Urothelium cell line (cell line): ENCODE measurements around the gene CT47C1.
A peak's percentile ranks its signal among the peaks of the same experiment; 100 is the strongest.
"Not testable (repeated sequence)": the region's sequence is repeated elsewhere in the genome, so short reads cannot be mapped to it uniquely, and the experiment has no call there.

Source experiments
- DNase-seq: peaks from one replicate; pipeline ENCODE4 v3.0.0; 2011; ENCODE audit warnings: low spot score, mixed read lengths
- FAIRE-seq: peaks from 2 replicates; lab custom pipeline; 2011; peaks lifted over from hg19 to GRCh38; lab: Jason Lieb, UNC

CT47C1 gene

DNA sequence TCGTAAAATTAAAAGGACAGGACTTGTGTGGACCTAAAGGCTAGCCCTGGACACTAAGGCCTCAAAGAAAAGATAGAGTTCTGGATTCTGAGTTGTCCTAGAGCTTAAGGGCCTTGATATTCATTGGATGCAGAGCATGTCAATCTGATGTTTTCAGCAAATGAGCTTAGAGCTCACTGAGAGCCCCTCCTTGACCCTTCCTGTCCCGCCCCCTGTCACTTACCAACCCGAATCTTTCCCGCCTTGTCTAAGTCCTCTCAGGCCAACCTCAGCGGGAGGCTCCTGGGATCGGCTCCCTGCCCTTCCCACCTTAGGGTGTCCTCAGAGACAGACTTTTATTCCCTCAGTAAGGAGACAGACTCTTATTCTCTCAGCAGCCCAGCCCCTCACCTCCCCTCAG, at the start of gene CT47C1:
CT47C1 (plus strand) TSS at position 250 of the 400 bp plus-strand sequence. CDS start 233 bp downstream, outside the sequence.
- no peak for FAIRE-seq
- no peak for DNase-seq

DNA sequence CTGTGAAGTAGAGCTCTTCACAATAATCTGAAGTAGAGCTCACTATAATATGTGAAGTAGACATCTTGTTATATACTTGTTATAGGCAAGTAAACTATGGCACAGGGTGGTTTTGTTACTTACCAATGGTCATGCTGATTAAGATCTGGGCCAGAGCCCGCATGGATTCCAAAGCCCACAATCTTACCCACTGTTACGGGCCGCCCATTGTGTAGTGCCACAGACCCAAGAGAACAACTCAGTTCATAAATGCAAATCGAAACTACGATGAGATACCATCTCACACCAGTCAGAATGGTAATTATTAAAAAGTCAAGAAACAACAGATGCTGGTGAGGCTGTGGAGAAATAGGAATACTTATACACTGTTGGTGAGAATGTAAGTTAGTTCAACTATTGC, 46.9 kb upstream of the CT47C1 start:
- no peak for DNase-seq
- no peak for FAIRE-seq

DNA sequence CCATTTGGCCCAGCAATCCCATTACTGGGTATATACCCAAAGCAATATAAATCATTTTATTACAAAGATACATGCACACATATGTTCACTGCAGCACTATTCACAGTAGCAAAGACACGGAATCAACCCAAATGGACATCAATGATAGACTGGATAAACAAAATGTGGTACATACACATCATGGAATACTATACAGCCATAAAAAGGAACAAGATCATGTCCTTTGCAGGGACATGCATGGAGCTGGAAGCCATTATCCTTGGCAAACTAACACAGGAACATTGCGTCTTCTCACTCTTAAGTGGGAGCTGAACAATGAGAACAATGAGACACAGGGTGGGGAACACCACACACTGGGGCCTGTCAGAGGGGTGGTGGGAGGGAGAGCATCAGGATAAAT, 46.4 kb upstream of the CT47C1 start:
- not testable (repeated sequence) for DNase-seq, FAIRE-seq

DNA sequence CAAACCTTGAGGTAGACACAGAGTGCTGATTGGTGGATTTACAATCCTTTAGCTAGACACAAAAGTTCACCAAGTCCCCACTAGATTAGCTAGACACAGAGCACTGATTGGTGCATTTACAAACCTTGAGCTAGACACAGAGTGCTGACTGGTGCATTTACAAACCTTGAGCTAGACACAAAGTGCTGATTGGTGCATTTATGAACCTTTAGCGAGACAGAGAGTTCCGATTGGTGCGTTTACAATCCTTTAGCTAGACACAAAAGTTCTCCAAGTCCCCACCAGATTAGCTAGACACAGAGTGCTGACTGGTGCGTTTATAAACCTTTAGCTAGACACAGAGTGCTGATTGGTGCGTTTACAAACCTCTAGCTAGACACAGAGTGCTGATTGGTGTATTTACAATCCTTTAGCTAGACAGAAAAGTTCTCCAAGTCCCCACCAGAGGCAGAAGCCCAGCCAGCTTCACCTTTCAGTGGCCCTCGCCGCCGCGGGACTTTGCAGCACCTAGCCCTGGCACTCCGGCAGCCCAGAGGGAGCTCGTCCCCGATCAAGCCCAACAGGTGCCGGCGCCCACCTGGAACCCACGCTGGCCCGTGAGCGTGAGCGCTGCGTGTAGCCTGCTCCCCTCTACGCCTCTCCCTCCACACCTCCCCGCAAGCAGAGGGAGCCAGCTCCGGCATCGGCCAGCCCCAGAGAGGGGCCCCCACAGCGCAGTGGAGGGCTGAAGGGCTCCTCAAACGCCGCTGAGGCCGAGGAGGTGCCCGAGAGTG, 44.6 kb upstream of the CT47C1 start:
- DNase-seq, FAIRE-seq: not testable (repeated sequence)

DNA sequence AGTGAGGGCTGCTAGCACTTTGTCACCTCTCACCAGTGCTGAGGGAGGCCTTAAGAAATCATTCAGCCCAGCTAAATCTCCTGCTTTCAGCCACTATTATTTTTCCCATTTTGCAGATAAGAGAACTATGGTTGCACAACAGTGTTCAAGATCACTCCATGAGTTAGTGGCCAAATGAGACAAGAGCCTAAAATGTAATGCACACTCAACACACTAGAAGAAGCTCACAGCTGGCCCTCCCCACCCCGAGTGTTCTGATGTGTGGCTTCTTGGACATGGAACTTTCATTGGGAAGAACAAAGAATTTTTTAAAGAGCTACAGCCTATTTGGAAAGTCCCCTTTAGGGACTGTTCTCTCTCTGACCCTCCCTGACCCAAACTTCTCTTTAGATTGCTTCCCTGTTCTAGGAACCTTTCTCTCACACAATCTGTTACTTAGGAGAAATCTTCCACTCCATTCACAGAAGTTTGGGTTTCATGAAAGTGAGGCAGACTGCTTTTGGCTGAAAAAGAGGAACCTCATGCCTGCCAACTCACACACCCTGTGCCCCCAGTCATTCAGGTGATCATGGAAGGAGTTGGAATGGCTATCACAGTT, 44.0 kb upstream of the CT47C1 start:
- FAIRE-seq, result no peak

DNA sequence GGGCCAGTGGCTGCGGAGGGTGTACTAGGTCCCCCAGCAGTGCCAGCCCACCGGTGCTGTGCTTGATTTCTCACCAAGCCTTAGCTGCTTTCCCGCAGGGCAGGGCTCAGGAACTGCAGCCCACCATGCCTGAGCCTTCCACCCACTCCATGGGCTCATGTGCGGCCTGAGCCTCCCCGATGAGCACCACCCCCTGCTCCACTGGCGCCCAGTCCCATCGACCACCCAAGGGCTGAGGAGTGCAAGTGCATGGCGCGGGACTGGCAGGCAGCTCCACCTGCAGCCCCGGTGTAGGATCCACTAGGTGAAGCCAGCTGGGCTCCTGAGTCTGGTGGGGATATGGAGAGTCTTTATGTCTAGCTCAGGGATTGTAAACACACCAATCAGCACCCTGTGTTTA, 43.1 kb upstream of the CT47C1 start:
- DNase-seq, FAIRE-seq: not testable (repeated sequence)

More for the DNA sequence above, 44.0 kb upstream of the CT47C1 start:
- no peak for DNase-seq

DNA sequence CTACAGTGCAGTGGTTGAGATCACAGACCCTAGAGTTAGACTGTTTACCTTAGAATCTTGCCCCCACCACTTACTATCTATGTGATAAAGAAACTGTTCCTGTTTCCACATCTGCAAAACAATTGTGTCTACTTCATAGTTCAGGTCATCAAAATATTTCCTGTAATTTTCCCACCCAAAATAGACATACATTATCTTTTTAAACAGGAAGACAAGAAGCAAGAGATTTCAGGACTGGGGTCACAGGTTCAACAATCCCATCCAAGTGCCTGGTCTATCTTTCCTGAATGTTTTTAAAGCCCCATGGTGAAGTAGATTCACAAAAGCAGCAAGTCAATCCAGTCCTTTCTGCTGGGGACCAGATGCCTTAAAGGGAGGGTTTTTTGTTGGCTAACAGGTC, 41.8 kb upstream of the CT47C1 start:
- FAIRE-seq, result no peak
- no peak for DNase-seq

DNA sequence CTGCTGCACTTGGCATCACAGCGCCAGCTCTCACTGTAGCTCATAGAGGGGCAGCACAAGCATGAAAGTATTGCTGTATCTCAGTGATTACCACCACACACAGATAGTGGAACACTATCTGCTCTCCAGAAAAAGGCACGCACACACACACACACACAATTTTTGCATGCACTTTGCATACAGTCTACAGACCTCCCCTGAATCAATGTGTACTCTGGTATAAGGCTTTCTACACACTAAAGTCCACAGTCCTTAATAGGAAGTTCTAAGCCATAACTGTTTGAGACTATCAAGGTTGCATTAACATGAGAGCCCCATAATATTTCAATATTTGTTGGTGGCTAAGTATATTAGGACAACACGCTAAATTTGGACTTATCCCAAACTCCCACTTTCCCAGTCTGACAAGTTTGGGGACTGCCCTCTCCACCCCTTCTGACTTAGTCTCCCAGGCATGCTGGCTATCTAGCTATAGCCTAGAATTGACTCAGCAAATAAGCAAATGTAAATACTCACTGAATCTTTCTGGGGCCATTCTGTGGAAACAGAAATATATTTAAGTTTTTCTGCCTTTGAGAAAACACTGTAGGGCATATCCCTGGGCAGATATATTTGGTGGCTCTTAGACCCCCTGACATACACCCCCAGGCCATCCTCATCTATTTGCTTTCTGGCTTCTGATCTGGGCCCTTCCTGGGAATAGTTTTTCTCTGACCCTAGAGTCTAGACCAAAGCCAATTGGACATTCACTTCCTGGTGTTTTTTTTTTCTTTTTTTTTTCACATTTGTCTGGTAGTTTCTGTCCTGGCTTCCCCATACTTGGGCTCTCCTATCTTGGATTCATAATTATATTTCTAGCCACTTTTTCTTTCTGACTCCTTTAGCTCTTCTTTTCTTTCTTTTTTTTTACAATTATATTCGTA, 36.4 kb upstream of the CT47C1 start:
- DNase-seq, result no peak
- FAIRE-seq, result no peak

DNA sequence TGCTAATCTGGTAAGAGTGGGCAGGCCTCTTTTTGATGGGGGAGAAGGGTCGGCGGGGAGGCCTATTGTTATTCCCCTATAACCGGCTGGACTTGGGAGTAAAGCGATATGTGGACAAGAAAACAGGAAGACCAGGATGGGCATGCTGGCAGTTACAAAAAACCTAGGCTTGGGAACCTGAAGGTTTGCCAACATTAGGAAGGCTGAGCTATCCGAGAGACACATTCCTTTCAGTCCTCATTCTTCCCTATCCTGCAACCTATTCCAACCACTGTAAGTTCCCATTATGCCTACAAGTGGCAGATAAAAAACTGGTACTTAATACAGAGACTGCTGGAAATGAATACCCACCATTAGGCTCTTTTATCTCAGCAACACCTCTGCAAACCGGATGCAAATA, 32.4 kb upstream of the CT47C1 start:
- FAIRE-seq, result no peak

DNA sequence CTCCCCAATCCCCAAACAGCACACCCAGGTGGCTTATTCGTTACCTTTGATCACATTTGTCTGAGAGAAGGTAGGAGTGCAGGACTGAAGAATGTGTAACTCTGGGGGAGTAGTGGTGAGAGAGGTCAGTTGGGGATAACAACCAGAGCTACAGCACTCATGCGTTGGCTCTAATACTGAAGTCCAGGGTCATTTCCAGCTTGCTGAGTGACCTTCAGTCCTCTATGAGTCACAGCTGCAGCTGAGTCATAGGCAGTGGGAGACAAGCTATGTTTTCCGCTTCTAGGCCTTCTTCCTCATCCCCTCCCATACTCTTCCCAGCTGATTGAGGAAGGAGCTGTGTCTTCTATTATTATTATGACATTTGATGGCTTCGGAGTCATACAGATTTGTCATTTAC, 31.6 kb upstream of the CT47C1 start:
- DNase-seq (peak; percentile 41), FAIRE-seq (no peak)

More for the DNA sequence above, 32.4 kb upstream of the CT47C1 start:
- DNase-seq, result no peak

DNA sequence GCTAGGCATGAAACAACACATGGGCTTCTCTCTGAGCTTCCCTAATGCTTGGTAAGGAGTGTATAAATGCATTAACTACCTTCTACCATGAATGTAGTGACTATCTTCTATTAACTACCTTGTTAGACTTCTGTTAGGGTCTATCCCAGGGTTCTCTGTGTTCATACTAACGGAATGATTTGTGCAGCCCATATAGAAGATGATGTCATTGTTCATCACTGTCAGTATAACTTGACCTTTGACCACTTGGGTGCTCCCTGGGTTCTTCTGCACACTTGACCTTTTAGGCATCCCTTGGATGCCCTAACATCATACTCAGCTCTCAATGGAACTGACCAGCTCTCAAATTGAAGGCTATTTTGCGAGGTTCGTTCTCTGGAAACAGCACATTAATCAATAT, 30.8 kb upstream of the CT47C1 start:
- DNase-seq, result no peak
- no peak for FAIRE-seq

DNA sequence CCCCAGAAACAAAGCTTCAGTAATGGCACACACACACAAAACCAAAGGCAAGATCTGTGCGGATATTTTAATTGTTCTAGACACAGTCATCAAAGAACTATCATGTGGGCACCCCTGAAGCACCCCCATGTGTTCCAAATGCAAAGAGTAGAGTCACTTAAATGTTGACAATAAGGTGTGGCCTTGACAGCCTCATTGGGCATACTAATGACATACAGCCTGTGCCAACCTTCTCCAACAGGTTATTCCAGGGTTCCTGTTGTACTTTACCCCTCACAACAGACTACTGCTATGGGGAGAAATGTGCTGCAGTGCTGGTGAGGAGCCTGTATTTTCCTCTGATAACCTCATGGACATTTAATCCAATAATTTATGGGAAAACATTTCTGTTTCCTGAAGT, 29.8 kb upstream of the CT47C1 start:
- no peak for FAIRE-seq

DNA sequence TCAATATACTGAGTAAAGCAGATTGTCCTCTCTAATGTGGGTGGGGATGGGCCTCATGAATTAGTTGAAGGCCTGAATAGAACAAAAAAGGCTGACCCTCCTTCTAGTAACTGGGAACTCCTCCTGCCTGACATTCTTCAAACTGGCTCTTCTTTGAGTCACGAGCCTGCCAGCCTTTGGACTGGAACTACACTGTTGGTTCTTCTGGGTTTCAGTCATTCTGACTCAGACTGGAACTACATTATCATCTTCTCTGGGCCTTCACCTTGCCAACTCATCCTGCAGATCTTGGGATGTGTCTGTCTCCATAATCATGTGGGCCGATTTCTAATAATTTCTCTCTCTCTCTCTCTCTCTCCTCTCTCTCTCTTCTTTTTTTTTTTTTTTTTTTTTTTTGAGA, 26.9 kb upstream of the CT47C1 start:
- FAIRE-seq, result no peak
- DNase-seq, result no peak

More for the DNA sequence above, 29.8 kb upstream of the CT47C1 start:
- DNase-seq, result no peak

DNA sequence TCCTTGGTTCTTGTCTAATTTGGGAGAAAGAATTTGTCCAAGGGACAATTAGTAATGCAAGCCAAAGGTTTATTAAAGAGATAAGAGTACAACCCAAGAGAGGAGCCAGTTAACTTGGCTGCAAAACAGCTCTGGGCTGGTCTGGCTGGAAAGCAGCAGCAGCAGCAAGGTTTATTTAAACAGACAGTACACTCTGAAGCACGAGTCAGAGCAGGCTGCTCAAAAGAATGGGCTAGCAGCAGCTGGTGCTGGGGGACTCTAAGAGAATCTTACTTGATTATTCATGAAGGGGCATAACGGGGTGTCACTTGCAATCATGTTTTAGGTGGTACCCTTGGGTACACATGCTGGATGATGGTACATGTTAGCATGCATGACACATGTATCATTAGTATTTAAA, 17.1 kb upstream of the CT47C1 start:
- DNase-seq (no peak), FAIRE-seq (no peak)

DNA sequence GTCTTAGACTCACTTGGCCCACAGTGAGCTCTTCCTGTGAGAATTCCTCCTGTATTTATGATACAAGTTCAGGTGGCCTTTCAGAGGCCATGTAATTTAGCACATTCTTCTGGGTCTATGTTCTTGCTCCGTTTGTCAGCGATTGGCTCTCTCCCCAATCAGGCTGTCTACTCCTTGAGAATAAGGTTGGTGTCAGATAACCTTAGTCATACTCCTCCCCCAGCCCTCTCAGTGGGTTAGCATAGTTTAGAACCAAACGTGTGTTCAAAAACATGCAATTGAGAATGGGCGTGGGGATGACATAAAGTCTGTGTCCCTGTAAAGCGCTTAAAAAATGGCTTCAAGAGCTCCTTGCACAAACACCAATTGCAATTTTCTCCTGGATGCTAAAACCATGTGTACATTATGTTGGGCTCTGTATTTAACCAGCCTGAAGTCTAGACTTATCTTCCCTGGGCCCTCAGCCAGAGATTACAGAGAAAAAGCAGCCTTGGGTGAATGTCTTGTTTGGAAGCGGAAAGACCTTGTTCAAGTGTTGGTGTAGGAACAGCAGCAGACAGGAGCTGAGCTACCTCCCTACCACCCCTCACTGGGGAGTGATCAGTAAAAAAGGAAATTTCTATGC, 9.9 kb upstream of the CT47C1 start:
- FAIRE-seq (no peak), DNase-seq (peak; percentile 10)

DNA sequence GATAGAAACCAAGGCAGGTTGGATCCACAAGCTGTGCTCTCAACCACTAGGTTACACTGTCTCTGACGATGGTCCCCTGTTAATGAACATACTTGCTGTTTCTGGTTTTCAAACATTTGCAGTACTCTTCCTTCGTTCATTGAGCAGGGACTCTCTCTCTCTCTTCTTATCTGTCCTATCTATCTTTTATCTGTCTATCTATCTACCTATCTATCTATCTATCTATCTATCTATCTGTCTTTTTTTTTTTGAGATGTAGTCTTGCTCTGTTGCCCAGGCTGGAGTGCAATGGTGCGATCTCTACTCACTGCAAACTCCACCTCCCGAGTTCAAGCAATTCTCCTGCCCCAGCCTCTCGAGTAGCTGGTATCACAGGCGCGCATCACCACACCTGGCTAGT, 9.4 kb upstream of the CT47C1 start:
- no peak for FAIRE-seq
- no peak for DNase-seq

DNA sequence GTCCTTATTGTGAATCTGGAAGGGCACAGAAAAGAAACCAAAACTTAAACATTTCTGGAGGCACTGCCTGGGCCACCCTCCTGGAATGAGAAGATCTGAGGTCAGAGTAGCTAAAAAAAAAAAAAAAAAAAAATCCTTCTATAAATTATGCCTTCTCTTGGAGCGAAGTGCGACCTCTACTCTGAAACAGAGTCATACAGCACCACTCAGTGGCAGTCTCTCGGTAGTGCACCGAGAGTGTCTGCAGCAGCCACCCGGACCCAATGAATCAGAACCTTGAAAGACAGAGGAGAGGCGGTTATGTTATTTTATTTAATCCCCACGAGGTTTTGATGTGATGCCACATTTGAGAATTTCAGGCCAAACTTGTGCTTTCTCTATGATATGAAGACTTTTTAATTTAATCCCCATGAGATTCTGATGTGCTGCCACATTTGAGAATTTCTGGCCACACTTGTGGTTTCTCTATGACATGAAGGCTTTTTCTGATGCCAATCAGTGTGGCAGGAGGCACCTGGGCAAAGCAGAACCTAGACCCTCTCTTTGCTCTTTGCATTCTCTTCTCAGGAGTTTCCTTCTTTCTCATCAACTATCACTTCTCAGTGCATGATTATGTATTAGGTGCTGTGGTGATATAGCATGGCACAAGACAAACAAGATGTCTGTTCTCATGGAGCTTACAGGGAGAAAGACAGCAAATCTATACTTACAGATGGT, 5.6 kb upstream of the CT47C1 start:
- DNase-seq (peak; percentile 30), FAIRE-seq (no peak)

DNA sequence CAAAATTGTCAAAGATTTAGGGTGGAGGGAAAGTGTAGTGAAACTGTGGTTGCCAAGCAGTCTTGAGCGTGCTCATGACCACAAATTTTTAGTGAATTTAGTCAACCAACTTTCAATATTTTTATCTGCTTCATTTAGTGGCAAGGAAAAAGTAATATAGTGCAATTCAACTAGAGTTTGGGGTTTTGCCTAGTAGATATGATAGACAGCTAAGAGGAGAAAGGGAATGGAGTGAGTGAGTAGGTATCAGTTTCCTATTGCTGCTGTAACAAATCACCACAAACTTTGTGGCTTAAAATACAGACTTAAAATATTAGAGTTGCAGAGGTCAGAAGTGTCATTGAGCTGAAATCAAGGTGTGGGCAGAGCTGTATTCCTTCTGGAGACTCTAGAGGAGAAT, 3.7 kb upstream of the CT47C1 start:
- no peak for FAIRE-seq

DNA sequence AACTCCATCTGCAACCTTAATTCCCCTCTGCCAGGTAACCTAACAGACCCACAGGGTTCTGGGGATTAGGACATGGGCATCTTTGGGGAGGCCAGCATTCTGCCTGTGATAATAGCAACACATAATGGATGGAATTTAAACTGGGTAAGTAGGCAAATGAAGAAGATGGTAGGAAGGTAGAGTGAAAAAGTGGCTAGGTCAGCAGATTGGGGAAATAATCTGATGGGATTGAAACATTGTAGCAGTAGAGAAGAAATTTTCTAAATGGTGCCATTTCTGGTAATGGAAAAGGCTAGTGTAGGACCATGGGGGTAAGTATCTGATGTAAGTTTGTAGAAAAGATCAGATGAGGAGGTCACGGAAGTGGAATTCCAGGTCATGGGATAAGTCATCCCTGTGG, 3.0 kb upstream of the CT47C1 start:
- DNase-seq, result no peak
- FAIRE-seq, result no peak

More for the DNA sequence above, 3.7 kb upstream of the CT47C1 start:
- no peak for DNase-seq

DNA sequence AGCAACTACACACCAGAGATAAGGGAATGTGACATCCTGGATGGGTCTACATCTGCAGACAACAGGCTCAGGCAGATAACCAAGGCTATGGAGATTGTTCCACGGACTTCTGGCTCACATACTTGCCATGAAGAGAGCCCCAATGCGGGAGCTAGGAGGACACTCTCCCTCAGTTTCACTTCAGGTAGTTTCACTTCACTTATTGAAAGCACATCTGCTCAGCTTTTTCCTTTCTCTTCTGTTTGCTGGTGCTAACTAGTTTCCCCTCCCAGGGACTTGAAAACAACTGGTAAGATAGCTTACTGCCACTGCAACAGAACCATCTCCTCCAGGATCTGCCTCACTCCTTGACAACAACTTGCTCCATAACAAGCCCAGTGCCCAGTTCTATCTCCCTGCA, 1.4 kb upstream of the CT47C1 start:
- DNase-seq (no peak), FAIRE-seq (no peak)
